ENCODE data around the gene ARFGEF2. TPM values are rescaled to one million over a fixed set of nuclear protein-coding genes. Genes with fewer than 3 reads are reported as not detected.

ARFGEF2 gene
- total and polyA plus RNA-seq, 3 donors from 2014 or later = 47.8 to 57.0 (median 52.6) TPM

DNA sequence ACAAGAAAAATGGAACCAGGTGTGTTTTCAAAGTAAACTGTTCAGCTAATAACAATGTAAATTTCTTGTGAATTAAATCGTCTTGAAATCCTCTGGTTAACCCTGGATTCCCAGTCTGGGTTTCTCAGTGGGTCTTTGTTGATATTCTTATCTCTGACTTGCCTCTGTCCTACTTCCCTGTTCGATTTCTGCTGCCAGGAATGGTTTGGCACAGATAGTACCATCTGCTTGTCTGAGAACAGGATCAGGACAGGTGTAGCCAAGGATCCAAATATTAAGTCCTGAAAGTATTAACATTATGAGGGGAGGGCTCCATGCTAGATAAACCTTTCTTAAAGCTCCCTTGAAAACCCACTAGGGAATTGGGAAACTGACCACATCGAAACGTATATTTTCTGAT is 30.1 kb downstream of the ARFGEF2 start:
- DNase-seq = no peak
- no peak for TF ChIP-seq POLR2A (IDR thresholded peaks at IDR 0.05)
- TF ChIP-seq, protein P1, sequence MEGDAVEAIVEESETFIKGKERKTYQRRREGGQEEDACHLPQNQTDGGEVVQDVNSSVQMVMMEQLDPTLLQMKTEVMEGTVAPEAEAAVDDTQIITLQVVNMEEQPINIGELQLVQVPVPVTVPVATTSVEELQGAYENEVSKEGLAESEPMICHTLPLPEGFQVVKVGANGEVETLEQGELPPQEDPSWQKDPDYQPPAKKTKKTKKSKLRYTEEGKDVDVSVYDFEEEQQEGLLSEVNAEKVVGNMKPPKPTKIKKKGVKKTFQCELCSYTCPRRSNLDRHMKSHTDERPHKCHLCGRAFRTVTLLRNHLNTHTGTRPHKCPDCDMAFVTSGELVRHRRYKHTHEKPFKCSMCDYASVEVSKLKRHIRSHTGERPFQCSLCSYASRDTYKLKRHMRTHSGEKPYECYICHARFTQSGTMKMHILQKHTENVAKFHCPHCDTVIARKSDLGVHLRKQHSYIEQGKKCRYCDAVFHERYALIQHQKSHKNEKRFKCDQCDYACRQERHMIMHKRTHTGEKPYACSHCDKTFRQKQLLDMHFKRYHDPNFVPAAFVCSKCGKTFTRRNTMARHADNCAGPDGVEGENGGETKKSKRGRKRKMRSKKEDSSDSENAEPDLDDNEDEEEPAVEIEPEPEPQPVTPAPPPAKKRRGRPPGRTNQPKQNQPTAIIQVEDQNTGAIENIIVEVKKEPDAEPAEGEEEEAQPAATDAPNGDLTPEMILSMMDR (IDR thresholded peaks at IDR 0.05) = no peak
- Histone ChIP-seq H3K27me3 (no peaks in the 10 kb centered on the region), H3K9me3 (no peaks in the 10 kb centered on the region), H3K27ac (no peak overlapping the region), H3K4me3 (no peak overlapping the region), H3K36me3 (ENCODE audit: low read depth, missing control alignments) (no peaks in the 10 kb centered on the region), H3K4me1 (no peaks in the 10 kb centered on the region)
- 71 to 77% methylated on average over 4 of the region's 4 CpGs for WGBS, 2 donors
- intact Hi-C loops (cut with DNase I; ENCODE audit: low total_unique reads) = no loop called here

DNA sequence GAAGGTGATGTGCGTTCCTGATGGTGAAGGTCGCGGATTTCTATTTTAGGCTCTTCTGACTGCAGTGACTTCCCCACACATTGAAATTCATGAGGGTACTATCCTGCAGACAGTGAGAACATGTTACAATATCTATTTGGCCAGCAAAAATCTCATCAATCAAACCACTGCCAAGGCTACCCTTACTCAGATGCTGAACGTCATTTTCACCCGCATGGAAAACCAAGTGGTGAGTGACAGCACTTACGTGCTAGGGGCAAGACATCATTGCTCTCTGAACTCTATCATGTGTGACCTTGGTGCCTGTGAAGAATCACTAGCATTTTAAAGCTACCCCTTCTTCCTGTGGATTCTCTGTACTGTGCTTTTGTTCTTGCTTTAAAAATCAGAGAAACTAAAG is 31.1 kb downstream of the ARFGEF2 start:
- no peak for DNase-seq
- Histone ChIP-seq H3K4me1 (no peaks in the 10 kb centered on the region), H3K9me3 (no peaks in the 10 kb centered on the region), H3K27me3 (no peaks in the 10 kb centered on the region), H3K4me3 (no peak overlapping the region), H3K27ac (no peak overlapping the region), H3K36me3 (ENCODE audit: low read depth, missing control alignments) (no peaks in the 10 kb centered on the region)
- WGBS, 2 donors = 81 to 86% methylated on average over 6 of the region's 6 CpGs
- intact Hi-C loops (cut with DNase I; ENCODE audit: low total_unique reads) = no loop called here
- TF ChIP-seq, protein P1 (IDR thresholded peaks at IDR 0.05) = no peak
- no peak for TF ChIP-seq POLR2A (IDR thresholded peaks at IDR 0.05)

DNA sequence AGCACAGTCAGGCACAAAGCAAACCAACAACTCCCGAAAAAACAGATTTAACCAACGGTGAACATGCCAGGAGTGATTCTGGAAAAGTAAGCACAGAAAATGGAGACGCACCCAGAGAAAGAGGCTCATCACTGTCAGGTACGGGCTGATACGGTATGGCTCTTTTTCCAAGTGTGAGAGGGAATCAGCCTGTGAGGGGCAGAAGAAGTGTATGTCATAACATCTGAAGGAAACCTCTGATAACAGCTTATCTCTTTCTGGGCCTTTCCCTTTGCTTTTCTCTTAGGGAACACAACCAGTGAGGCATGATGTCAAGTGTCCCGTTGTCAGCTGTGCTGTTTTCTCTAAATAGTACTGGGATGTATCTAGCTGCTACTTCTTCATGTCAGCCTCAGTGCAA is 32.1 kb downstream of the ARFGEF2 start:
- no peaks in the 10 kb centered on the region for H3K36me3 ChIP-seq (ENCODE audit: low read depth, missing control alignments)
- WGBS, 2 donors = 90 to 92% methylated on average over 6 of the region's 6 CpGs
- H3K27me3 ChIP-seq = no peaks in the 10 kb centered on the region
- no peak overlapping the region for H3K4me3 ChIP-seq
- H3K27ac ChIP-seq = no peak overlapping the region
- intact Hi-C loops (cut with DNase I; ENCODE audit: low total_unique reads) = no loop called here
- no peaks in the 10 kb centered on the region for H3K4me1 ChIP-seq
- DNase-seq = no peak
- TF ChIP-seq, protein P1 (IDR thresholded peaks at IDR 0.05) = no peak
- no peak for TF ChIP-seq POLR2A (IDR thresholded peaks at IDR 0.05)
- no peaks in the 10 kb centered on the region for H3K9me3 ChIP-seq

DNA sequence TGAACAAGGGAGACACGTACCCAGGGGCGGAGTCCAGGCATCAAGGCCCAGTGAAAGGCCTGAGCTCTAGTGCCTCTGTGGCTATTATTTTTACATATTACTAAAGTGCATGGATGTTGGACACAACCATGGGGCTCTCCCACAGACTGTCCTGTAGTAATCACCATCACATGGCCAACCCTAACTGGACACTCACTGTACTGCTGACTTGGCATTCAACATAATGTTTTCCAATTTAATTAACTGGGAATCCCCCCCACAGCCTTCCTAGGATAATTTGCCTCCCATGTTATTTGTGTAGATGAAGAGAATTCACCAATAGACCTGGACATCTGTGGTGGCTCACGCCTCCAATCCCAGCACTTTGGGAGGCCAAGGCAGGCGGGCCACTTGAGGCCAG is 34.5 kb downstream of the ARFGEF2 start:
- Histone ChIP-seq H3K36me3 (ENCODE audit: low read depth, missing control alignments) (no peaks in the 10 kb centered on the region), H3K4me1 (no peaks in the 10 kb centered on the region), H3K9me3 (no peaks in the 10 kb centered on the region), H3K4me3 (no peak overlapping the region), H3K27me3 (no peaks in the 10 kb centered on the region), H3K27ac (no peak overlapping the region)
- intact Hi-C loops (cut with DNase I; ENCODE audit: low total_unique reads) = no loop called here
- 87 to 92% methylated on average over 4 of the region's 4 CpGs for WGBS, 2 donors
- TF ChIP-seq, protein P1 (IDR thresholded peaks at IDR 0.05) = no peak
- no peak for TF ChIP-seq POLR2A (IDR thresholded peaks at IDR 0.05)
- no peak for DNase-seq

DNA sequence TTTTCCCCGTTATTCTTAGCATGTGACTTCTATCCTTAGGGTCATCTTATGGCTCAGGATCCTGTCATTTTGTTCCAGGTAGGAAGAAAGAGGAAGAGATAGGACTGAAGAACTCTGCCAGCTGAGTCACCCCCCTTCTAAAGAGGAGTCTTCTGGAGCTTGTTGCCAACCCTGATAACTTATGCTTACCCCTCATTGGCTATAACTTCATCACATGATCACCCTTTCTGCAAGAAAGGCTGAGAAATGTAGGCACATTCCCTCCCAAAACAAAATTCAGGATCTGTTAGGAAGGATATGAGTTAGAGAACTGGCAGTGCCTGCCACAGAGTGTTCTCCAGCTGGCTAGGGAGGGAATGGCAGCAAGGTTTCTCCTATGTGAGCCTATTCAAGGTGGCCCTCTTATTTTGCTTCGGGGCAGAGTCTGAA is 35.6 kb downstream of the ARFGEF2 start:
- H3K9me3 ChIP-seq = no peaks in the 10 kb centered on the region
- H3K4me3 ChIP-seq = no peak overlapping the region
- H3K36me3 ChIP-seq (ENCODE audit: low read depth, missing control alignments) = no peaks in the 10 kb centered on the region
- TF ChIP-seq, protein P1 (IDR thresholded peaks at IDR 0.05) = no peak
- no peak for TF ChIP-seq POLR2A (IDR thresholded peaks at IDR 0.05)
- no peaks in the 10 kb centered on the region for H3K27me3 ChIP-seq
- intact Hi-C loops (cut with DNase I; ENCODE audit: low total_unique reads) = no loop called here
- no peak overlapping the region for H3K27ac ChIP-seq
- no peaks in the 10 kb centered on the region for H3K4me1 ChIP-seq
- 28 to 36% methylated on average over 2 of the region's 2 CpGs for WGBS, 2 donors
- no peak for DNase-seq
